Endometrium (tissue), 2 donors: ENCODE data around the gene BMPER.

ENCODE experiments used
- FAIRE-seq: peaks from 2 replicates; lab custom pipeline; 2012; peaks lifted over from hg19 to GRCh38; lab: Jason Lieb, UNC
- donor health status: control.
- donor health status: control.

Gene BMPER

GRCh38 chr7:34184466-34184865 is 279.1 kb downstream of the BMPER start:
- FAIRE-seq, result no peak

- no peak for FAIRE-seq
Observed at GRCh38 chr7:34187798-34188307, 282.5 kb downstream of the BMPER start.

GRCh38 chr7:34189031-34189430 is 283.7 kb downstream of the BMPER start:
- no peak for FAIRE-seq

- FAIRE-seq, result no peak
Observed at GRCh38 chr7:34190299-34190698, 285.0 kb downstream of the BMPER start.

GRCh38 chr7:34191162-34191561 is 285.8 kb downstream of the BMPER start:
- no peak for FAIRE-seq

GRCh38 chr7:34191771-34192479 is 286.6 kb downstream of the BMPER start:
- no peak for FAIRE-seq

- FAIRE-seq, result no peak
Observed at GRCh38 chr7:34192906-34193305, 287.6 kb downstream of the BMPER start.

- no peak for FAIRE-seq
Observed at GRCh38 chr7:34198231-34198641, 292.9 kb downstream of the BMPER start.
